CD14-positive monocyte (primary cell): ENCODE results near the gene STK32B. TPM values are rescaled to one million over a fixed set of nuclear protein-coding genes. Genes with fewer than 3 reads are reported as not detected.
"Not testable (repeated sequence)": the region's sequence is repeated elsewhere in the genome, so short reads cannot be mapped to it uniquely, and the experiment has no call there.

ENCODE experiments used
- DNase-seq, 3 donors: peaks; one replicate each; pipeline ENCODE4 v3.0.0-alpha.2; 2011 to 2022
- H2AFZ ChIP-seq: 2 replicates; pipeline ENCODE4 v1.6.0; 2012; ENCODE audit warnings: mild to moderate bottlenecking, low read depth, low read length, inconsistent platforms; ENCODE audit not compliant: insufficient read depth, poor library complexity, severe bottlenecking
- H3K27ac ChIP-seq, 2 donors: 1 replicate in 1 of 2; 2 replicates in 1 of 2; pipeline ENCODE4 v1.5.1; 2012 to 2013; ENCODE audit warnings: low read length in 2 of 2, control low read depth in 1 of 2, inconsistent platforms in 1 of 2, low read depth in 1 of 2, mild to moderate bottlenecking in 1 of 2
- H3K27me3 ChIP-seq, 2 donors: one replicate each; pipeline versions ENCODE4 v1.6.0 to v1.6.1; 2011 to 2013; ENCODE audit warnings: low read length in 2 of 2; ENCODE audit not compliant: control insufficient read depth in 2 of 2, insufficient read depth in 2 of 2
- H3K36me3 ChIP-seq, 2 donors: replicated peaks in 1 of 2; 1 replicate in 1 of 2; 2 replicates in 1 of 2; pipeline versions ENCODE4 v1.5.1 to v1.6.1; 2012 to 2013; ENCODE audit warnings: low read length in 2 of 2, control low read depth in 1 of 2, inconsistent platforms in 1 of 2, mild to moderate bottlenecking in 1 of 2; ENCODE audit not compliant: insufficient read depth in 2 of 2, control insufficient read depth in 1 of 2
- H3K4me1 ChIP-seq, 2 donors: 1 replicate in 1 of 2; 2 replicates in 1 of 2; pipeline versions ENCODE4 v1.5.1 to v1.6.1; 2012 to 2013; ENCODE audit warnings: low read length in 2 of 2, control low read depth in 1 of 2, inconsistent platforms in 1 of 2, mild to moderate bottlenecking in 1 of 2, moderate library complexity in 1 of 2; ENCODE audit not compliant: insufficient read depth in 2 of 2, control insufficient read depth in 1 of 2
- H3K4me2 ChIP-seq: replicated peaks from 2 replicates; pipeline ENCODE3; 2012; ENCODE audit warnings: low read length, moderate library complexity, mild to moderate bottlenecking; ENCODE audit not compliant: poor library complexity, severe bottlenecking; ENCODE audit errors: extremely low read depth
- H3K4me3 ChIP-seq, 3 experiments: fragments of 200-600 bp in 1 of 3; sonication (generic) in 1 of 3; replicated peaks in 1 of 3; 1 replicate in 2 of 3; 2 replicates in 1 of 3; pipeline ENCODE4 v1.5.1; 2011 to 2013; ENCODE audit warnings: low read length in 3 of 3, mild to moderate bottlenecking in 3 of 3, control low read depth in 2 of 3, low read depth in 2 of 3, inconsistent platforms in 1 of 3, moderate library complexity in 1 of 3
- H3K79me2 ChIP-seq: 2 replicates; pipeline ENCODE4 v1.6.0; 2012; ENCODE audit warnings: mild to moderate bottlenecking, control low read depth, inconsistent platforms, low read length, moderate library complexity; ENCODE audit not compliant: insufficient read depth
- H3K9ac ChIP-seq: 2 replicates; pipeline ENCODE4 v1.6.0; 2017; ENCODE audit warnings: low read length, mild to moderate bottlenecking; ENCODE audit not compliant: insufficient read depth, poor library complexity, severe bottlenecking
- H3K9me3 ChIP-seq, 2 donors: replicated peaks in 1 of 2; 1 replicate in 1 of 2; 2 replicates in 1 of 2; pipeline versions ENCODE4 v1.5.1 to v1.6.1; 2012 to 2013; ENCODE audit warnings: low read length in 2 of 2, control low read depth in 1 of 2; ENCODE audit not compliant: control insufficient read depth in 1 of 2, insufficient read depth in 1 of 2
- H4K20me1 ChIP-seq: 2 replicates; pipeline ENCODE4 v1.6.0; 2012; ENCODE audit warnings: mild to moderate bottlenecking, low read length, control low read depth, moderate library complexity; ENCODE audit not compliant: insufficient read depth
- H3K27ac Mint-ChIP-seq, 7 donors: one replicate each; pipeline ENCODE4 v1.8.0; 2020; ENCODE audit warnings: mild to moderate bottlenecking in 7 of 7, mixed read lengths in 7 of 7, moderate library complexity in 6 of 7, inconsistent platforms in 2 of 7
- H3K27me3 Mint-ChIP-seq, 3 donors: one replicate each; pipeline ENCODE4 v1.8.0; 2021 to 2022; ENCODE audit warnings: low read depth in 3 of 3, mild to moderate bottlenecking in 3 of 3, mixed read lengths in 3 of 3, moderate library complexity in 3 of 3, inconsistent platforms in 1 of 3
- H3K36me3 Mint-ChIP-seq, 2 donors: one replicate each; pipeline ENCODE4 v1.8.0; 2020; ENCODE audit warnings: mixed read lengths in 2 of 2, inconsistent platforms in 1 of 2, mild to moderate bottlenecking in 1 of 2
- H3K4me1 Mint-ChIP-seq: one replicate; pipeline ENCODE4 v1.8.0; 2020; ENCODE audit warnings: mild to moderate bottlenecking, mixed read lengths
- H3K4me3 Mint-ChIP-seq, 2 donors: one replicate each; pipeline ENCODE4 v1.8.0; 2020; ENCODE audit warnings: mild to moderate bottlenecking in 2 of 2, mixed read lengths in 2 of 2, moderate library complexity in 1 of 2
- H3K9me3 Mint-ChIP-seq, 7 donors: one replicate each; pipeline ENCODE4 v1.8.0; 2020 to 2022; ENCODE audit warnings: mixed read lengths in 7 of 7, mild to moderate bottlenecking in 6 of 7, moderate library complexity in 6 of 7, inconsistent platforms in 2 of 7
- CTCF ChIP-seq: fragments of 200-600 bp; IDR thresholded peaks from one replicate; pipeline ENCODE4 v1.8.0; 2022; ENCODE audit warnings: antibody characterized with exemption, mild to moderate bottlenecking
- WGBS: methylation state at CpG from one replicate; pipeline ENCODE4 v1.1.5; 2013; ENCODE audit warnings: missing lambda C conversion rate; ENCODE audit not compliant: insufficient coverage; 5-methylcytosine and 5-hydroxymethylcytosine counted together
- intact Hi-C, 2 donors: fragments of 100-400 bp; cut with micrococcal nuclease; formaldehyde crosslinking; loops; one replicate each; pipeline versions ENCODE4 v1.15.0 to v1.15.1; 2023
- polyA plus RNA-seq, 3 donors: library from polyadenylated mRNA; depleted of rRNA in 1 of 3; unstranded in 2 of 3; stranded (reverse) in 1 of 3; fragments of 300-500 nt in 2 of 3; fragments of >200 nt in 1 of 3; fragmentation: Illumina TruSeq in 2 of 3; gene quantifications; 1 replicate in 2 of 3; 2 replicates in 1 of 3; pipeline ENCODE4 v1.2.3, GENCODE V29; 2012 to 2021

STK32B gene
- polyA plus RNA-seq, 3 donors: 0.61 to 1.7 (median 0.75) TPM

GRCh38 chr4:5004496-5004895, 46.8 kb upstream of the STK32B start:
- H3K9ac ChIP-seq: no peak overlapping the region
- H3K79me2 ChIP-seq: no peaks in the 10 kb centered on the region
- no peaks in the 10 kb centered on the region for H3K36me3 Mint-ChIP-seq
- H3K27me3 Mint-ChIP-seq: peaks cover 7 to 12% (median 11%) of the 10 kb centered on the region in 3 donors
- H3K36me3 ChIP-seq: no peaks in the 10 kb centered on the region
- H3K4me1 ChIP-seq: no peaks in the 10 kb centered on the region
- intact Hi-C loops: no loop called here
- H3K27ac ChIP-seq: no peak overlapping the region
- no peaks in the 10 kb centered on the region for H3K9me3 Mint-ChIP-seq
- WGBS: 99% methylated on average over 5 of the region's 8 CpGs
- TF ChIP-seq CTCF: no peak
- no peak overlapping the region for H3K4me3 Mint-ChIP-seq
- no peak overlapping the region for H3K4me3 ChIP-seq
- H4K20me1 ChIP-seq: no peaks in the 10 kb centered on the region
- no peak overlapping the region for H3K27ac Mint-ChIP-seq
- H3K4me2 ChIP-seq: no peak overlapping the region
- no peak for DNase-seq
- no peaks in the 10 kb centered on the region for H3K9me3 ChIP-seq
- no peak overlapping the region for H2AFZ ChIP-seq
- H3K27me3 ChIP-seq: no peaks in the 10 kb centered on the region
- peaks cover 2% of the 10 kb centered on the region for H3K4me1 Mint-ChIP-seq

GRCh38 chr4:5006932-5007331, 44.3 kb upstream of the STK32B start:
- H3K4me1 Mint-ChIP-seq, H2AFZ ChIP-seq, H3K9me3 ChIP-seq, intact Hi-C loops, H3K27ac ChIP-seq, H3K27ac Mint-ChIP-seq, H3K4me2 ChIP-seq, H3K36me3 ChIP-seq, H3K4me1 ChIP-seq, H3K4me3 Mint-ChIP-seq, H3K4me3 ChIP-seq, H3K27me3 ChIP-seq, H4K20me1 ChIP-seq, H3K79me2 ChIP-seq, DNase-seq, H3K9me3 Mint-ChIP-seq, H3K9ac ChIP-seq, H3K36me3 Mint-ChIP-seq: not testable (repeated sequence)
- peaks cover 9 to 12% (median 11%) of the 10 kb centered on the region in 3 donors for H3K27me3 Mint-ChIP-seq
- whole genome bisulfite sequencing: 100% methylated on average over 1 of the region's 11 CpGs
